Ishikawa (cell line): Measurements from ENCODE around the gene TBXT.

Experiments used
- CEBPB ChIP-seq: IDR thresholded peaks from 2 replicates; pipeline ENCODE4 v1.6.1; 2012
- CREB1 ChIP-seq: IDR thresholded peaks from 2 replicates; pipeline ENCODE4 v1.6.1; 2012; ENCODE audit warnings: low read depth
- EGR1 ChIP-seq: IDR thresholded peaks from 2 replicates; pipeline ENCODE4 v1.6.1; 2012
- EP300 ChIP-seq: IDR thresholded peaks from 2 replicates; pipeline ENCODE4 v1.6.1; 2012; ENCODE audit warnings: borderline replicate concordance
- FOXM1 ChIP-seq: IDR thresholded peaks from 2 replicates; pipeline ENCODE4 v1.6.1; 2012; ENCODE audit warnings: low read depth, borderline replicate concordance
- NFIC ChIP-seq: IDR thresholded peaks from 2 replicates; pipeline ENCODE4 v1.6.1; 2012
- RAD21 ChIP-seq: IDR thresholded peaks from 2 replicates; pipeline ENCODE4 v1.6.1; 2012; ENCODE audit warnings: low read depth
- REST ChIP-seq: IDR thresholded peaks from 2 replicates; pipeline ENCODE4 v1.6.1; 2012; ENCODE audit warnings: low read depth, mild to moderate bottlenecking
- TAF1 ChIP-seq: IDR thresholded peaks from 2 replicates; pipeline ENCODE4 v1.6.1; 2012; ENCODE audit warnings: low read depth, mild to moderate bottlenecking
- TCF12 ChIP-seq: IDR thresholded peaks from 2 replicates; pipeline ENCODE4 v1.6.1; 2012; ENCODE audit warnings: low read depth
- TEAD4 ChIP-seq: IDR thresholded peaks from 2 replicates; pipeline ENCODE4 v1.6.1; 2012
- USF1 ChIP-seq: IDR thresholded peaks from 2 replicates; pipeline ENCODE4 v1.6.1; 2012
- YY1 ChIP-seq: IDR thresholded peaks from 2 replicates; pipeline ENCODE4 v1.6.1; 2012; ENCODE audit warnings: low read depth
- ZBTB7A ChIP-seq: IDR thresholded peaks from 2 replicates; pipeline ENCODE4 v1.6.1; 2012; ENCODE audit warnings: low read depth
- TF ChIP-seq, protein P1 (sequence below): IDR thresholded peaks from 2 replicates; pipeline ENCODE4 v1.6.1; 2012

The TBXT gene

DNA sequence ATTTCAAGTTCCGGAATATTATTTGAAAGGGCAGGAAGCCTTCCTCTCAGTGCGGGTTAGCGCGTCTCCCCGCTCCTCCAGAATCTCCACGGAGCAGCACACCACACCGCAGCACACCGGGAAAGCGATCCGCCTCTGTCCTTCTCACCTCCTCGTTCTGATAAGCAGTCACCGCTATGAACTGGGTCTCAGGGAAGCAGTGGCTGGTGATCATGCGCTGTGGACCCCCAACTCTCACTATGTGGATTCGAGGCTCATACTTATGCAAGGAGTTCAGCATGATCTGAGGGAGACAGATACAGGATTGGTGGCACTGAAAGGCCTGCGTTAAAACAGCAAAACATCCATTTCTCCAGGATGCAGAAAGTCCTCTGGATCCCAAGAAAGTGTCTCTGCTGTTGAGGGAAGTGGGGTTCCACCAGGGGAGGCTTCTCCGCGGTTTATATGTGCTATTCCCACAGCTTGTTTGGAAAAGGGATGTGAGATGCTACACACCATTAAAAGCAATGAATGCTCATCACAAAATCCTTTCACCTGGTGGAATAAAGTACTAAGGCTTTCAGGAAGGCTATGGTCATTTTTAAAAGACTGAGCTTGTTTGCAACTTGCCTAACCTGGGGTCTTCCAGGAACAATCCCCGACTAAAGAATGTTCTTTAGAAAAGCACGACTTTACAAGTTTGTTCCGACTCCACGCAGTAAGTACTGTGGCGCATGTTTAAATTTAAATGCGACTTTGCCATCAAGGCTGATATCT lies 1.9 kb downstream of the TBXT start:
- TF ChIP-seq USF1 = no peak
- TF ChIP-seq EP300 = no peak
- TF ChIP-seq TEAD4 = no peak
- TF ChIP-seq EGR1 = no peak
- no peak for TF ChIP-seq NFIC
- TF ChIP-seq YY1 = no peak
- no peak for TF ChIP-seq REST
- no peak for TF ChIP-seq CREB1
- TF ChIP-seq RAD21 = no peak
- no peak for TF ChIP-seq TCF12
- no peak for TF ChIP-seq ZBTB7A
- TF ChIP-seq FOXM1 = no peak
- no peak for TF ChIP-seq CEBPB
- TF ChIP-seq, protein P1, sequence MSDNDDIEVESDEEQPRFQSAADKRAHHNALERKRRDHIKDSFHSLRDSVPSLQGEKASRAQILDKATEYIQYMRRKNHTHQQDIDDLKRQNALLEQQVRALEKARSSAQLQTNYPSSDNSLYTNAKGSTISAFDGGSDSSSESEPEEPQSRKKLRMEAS = no peak
- TF ChIP-seq TAF1 = no peak

DNA sequence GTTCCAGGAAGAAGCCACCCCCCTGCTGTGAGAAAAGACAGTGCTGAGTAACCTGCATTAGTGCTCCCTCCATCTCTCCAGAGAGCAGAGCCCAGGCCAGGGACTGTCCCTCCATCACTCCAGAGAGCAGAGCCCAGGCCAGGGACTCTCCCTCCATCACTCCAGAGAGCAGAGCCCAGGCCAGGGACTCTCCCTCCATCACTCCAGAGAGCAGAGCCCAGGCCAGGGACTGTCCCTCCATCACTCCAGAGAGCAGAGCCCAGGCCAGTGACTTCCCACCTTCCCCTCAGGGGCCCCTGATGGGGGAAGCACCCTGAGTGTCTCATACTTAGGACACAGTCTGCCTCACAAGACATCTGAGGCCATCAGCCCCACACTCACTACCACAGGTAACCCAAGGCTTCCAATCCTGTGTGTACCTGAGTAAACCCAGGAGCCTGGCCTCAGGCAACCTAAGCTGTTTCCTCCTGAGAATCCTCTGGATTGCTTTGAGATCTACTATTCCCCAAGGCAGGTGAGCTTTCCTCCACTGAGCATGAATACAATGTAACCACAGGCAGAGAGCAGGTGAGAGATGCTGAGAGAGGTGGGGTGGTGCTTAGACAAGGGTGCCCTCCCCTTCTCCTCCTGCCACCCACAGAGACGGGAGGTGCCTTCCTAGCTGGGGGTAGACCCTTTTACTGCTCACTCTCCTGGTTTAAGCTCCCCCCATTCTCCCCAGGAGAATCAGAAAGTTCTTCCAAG lies 4.9 kb downstream of the TBXT start:
- TF ChIP-seq REST = no peak
- TF ChIP-seq FOXM1 = no peak
- TF ChIP-seq EP300 = no peak
- no peak for TF ChIP-seq RAD21
- no peak for TF ChIP-seq CREB1
- no peak for TF ChIP-seq ZBTB7A
- TF ChIP-seq, protein P1 = no peak

DNA sequence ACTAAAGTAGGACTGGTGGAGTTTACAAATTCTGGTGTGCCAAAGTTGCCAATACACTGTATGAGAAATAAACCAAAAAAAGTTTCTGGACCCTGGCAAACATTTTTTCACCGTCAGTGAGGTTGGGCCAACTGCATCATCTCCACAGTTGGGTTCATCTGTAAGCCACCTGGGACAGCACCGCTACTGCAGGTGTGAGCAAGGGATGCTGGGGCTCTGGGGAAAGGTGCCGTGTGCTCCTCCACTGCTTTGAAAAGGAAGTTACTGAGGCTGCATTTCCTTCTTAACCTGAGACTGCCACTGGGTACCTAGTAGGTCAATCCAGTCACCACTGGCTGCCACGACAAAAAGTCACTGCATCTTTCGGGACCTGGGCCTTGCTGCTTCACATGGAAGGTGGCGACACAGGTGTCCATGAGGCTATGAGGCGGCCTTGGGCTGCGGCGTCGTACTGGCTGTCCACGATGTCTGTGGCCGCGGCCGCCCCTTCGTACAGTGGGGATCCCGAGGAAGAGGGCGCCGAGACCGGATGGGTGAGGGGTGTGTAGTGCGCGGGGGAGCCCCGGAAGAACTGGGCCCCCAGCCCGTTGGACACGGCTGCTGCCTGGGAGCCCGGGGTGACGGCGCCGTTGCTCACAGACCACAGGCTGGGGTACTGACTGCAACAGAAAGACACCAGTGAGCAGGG lies 9.6 kb downstream of the TBXT start:
- no peak for TF ChIP-seq YY1
- TF ChIP-seq RAD21 = no peak

GRCh38 chr6:166156942-166157341 lies 10.7 kb downstream of the TBXT start:
- peak; percentile 58 for TF ChIP-seq RAD21
- TF ChIP-seq, protein P1 = no peak
- TF ChIP-seq TAF1 = no peak

GRCh38 chr6:166153966-166154365 lies 13.7 kb downstream of the TBXT start:
- TF ChIP-seq TCF12 (no peak), REST (no peak), EP300 (no peak), USF1 (no peak), NFIC (no peak), EGR1 (no peak), CREB1 (no peak), FOXM1 (no peak), ZBTB7A (no peak), RAD21 (no peak), CEBPB (no peak)
